C4-2B (cell line): Measurements from ENCODE around the gene KLK6.

ENCODE experiments used
- H3K27ac ChIP-seq: fragments of 450-650 bp; 2 replicates; pipeline ENCODE4 v1.5.1; 2017
- CTCF ChIP-seq: fragments of 450-650 bp; conservative IDR thresholded peaks from 2 replicates; pipeline ENCODE4 v1.5.1; 2017; ENCODE audit warnings: mild to moderate bottlenecking
- ZFX ChIP-seq: fragments of 450-650 bp; IDR thresholded peaks from 2 replicates; pipeline ENCODE4 v1.6.1; 2017

The KLK6 gene

GRCh38 chr19:50967929-50968715 is 1.3 kb downstream of the KLK6 start:
- H3K27ac ChIP-seq, result no peak overlapping the region

GRCh38 chr19:50964266-50964665 is 5.1 kb downstream of the KLK6 start:
- TF ChIP-seq CTCF, result no peak
- TF ChIP-seq ZFX, result no peak
- no peak overlapping the region for H3K27ac ChIP-seq

More at GRCh38 chr19:50967929-50968715, 1.3 kb downstream of the KLK6 start:
- TF ChIP-seq ZFX (no peak), CTCF (no peak)

- H3K27ac ChIP-seq, result no peak overlapping the region
- TF ChIP-seq CTCF (no peak), ZFX (no peak)
Observed at GRCh38 chr19:50963381-50963780, 6.0 kb downstream of the KLK6 start.

- H3K27ac ChIP-seq, result no peak overlapping the region
- no peak for TF ChIP-seq CTCF
- no peak for TF ChIP-seq ZFX
Observed at GRCh38 chr19:50962245-50962644, 7.1 kb downstream of the KLK6 start.

GRCh38 chr19:50959731-50960500 is 9.5 kb downstream of the KLK6 start:
- H3K27ac ChIP-seq, result no peak overlapping the region
- TF ChIP-seq CTCF (no peak), ZFX (no peak)

- no peak overlapping the region for H3K27ac ChIP-seq
- TF ChIP-seq ZFX (no peak), CTCF (no peak)
Observed at GRCh38 chr19:50957587-50957986, 11.8 kb downstream of the KLK6 start.

GRCh38 chr19:50952910-50953309 is 16.5 kb downstream of the KLK6 start, which contains the start of gene KLK5:
Gene KLK5 (minus strand): TSS chr19:50953038. CDS start chr19:50952657, 381 bp downstream.
- no peak within 1 kb of the TSS for H3K27ac ChIP-seq
- TF ChIP-seq ZFX, result no peak
